ENCODE results near the gene SUGP2. TPM values are rescaled to one million over a fixed set of nuclear protein-coding genes. Genes with fewer than 3 reads are reported as not detected.
"Not testable (repeated sequence)": the region's sequence is repeated elsewhere in the genome, so short reads cannot be mapped to it uniquely, and the experiment has no call there.

SUGP2 gene
- total RNA-seq, 1 donor = 41.5 TPM

DNA sequence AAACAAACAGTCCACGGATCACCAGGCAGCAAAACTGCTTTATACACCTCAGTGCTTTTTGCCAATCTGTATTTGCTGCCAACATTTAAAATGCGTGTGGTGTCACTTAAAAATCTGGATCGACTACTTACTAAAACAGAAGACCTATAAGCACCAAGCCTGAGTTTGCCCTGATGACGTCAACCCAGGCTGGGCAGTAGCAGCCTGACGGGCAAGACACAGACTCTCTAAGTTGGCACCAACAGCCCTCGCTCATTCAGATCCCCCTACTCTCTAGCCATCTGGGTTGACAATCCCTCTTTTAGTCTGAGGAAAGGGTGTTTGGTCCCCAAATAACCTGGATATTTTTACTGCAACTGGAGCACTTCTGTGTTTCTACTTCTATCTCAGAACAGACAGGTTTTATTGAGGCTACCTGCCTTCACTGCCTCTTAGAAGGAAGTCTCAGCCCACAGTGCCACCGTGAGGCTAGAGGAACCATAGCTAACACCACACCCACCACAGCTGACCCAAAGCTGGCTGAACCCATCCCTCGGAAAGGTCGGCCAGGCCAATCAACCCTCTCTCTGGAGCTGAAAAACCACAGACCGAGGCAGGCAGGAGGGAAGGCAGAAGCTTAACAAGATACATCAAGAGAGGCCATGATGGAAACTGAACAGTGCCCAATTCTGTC lies 6.9 kb downstream of the SUGP2 start:
- Histone ChIP-seq H3K27me3 (ENCODE audit: insufficient read depth, low read length) (no peaks in the 10 kb centered on the region), H3K4me3 (ENCODE audit: low read length) (no peak overlapping the region), H3K9me3 (ENCODE audit: low read depth, low read length) (no peaks in the 10 kb centered on the region), H3K4me1 (ENCODE audit: insufficient read depth, low read length) (peaks cover 1% of the 10 kb centered on the region)

- Histone ChIP-seq H3K9me3 (ENCODE audit: low read depth, low read length) (no peaks in the 10 kb centered on the region), H3K27me3 (ENCODE audit: insufficient read depth, low read length) (no peaks in the 10 kb centered on the region), H3K4me1 (ENCODE audit: insufficient read depth, low read length) (no peaks in the 10 kb centered on the region), H3K4me3 (ENCODE audit: low read length) (no peak overlapping the region)
Measured at GRCh38 chr19:19025861-19026260, 7.5 kb downstream of the SUGP2 start.

GRCh38 chr19:19023376-19023775 lies 9.9 kb downstream of the SUGP2 start:
- not testable (repeated sequence) for H3K4me1 ChIP-seq (ENCODE audit: insufficient read depth, low read length); H3K27me3 ChIP-seq (ENCODE audit: insufficient read depth, low read length); H3K9me3 ChIP-seq (ENCODE audit: low read depth, low read length); H3K4me3 ChIP-seq (ENCODE audit: low read length)

DNA sequence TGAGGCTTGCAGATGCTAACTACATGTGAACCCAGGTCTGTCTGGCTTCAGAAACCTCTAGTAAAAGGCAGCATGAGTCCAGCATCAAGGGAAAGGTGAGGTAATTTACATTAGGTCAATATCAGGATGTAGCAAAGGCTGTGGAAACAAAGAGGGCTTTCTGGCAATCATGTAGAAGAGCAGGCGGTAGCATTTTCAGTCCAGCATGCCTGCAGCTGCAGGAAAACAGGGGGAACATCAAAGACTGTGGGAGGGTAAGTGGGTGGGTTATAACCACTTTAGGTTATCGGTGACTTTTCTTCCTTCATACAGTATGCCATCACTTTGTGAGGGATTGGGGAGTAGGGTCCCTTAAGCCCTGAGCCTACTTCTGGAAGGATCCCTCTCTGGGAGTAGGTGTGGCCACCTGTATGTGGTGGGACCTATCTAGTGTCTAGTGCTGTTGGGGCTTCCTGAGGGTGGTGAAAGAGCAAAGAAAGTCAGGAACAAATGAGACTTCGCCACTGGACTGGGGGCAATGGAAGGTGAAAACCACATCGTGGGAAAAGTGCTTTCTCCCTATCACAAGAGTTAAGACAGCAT lies 10.8 kb downstream of the SUGP2 start:
- no peak overlapping the region for H3K4me3 ChIP-seq (ENCODE audit: low read length)
- H3K27me3 ChIP-seq (ENCODE audit: insufficient read depth, low read length) = no peaks in the 10 kb centered on the region
- H3K9me3 ChIP-seq (ENCODE audit: low read depth, low read length) = no peaks in the 10 kb centered on the region
- H3K4me1 ChIP-seq (ENCODE audit: insufficient read depth, low read length) = no peaks in the 10 kb centered on the region

- Histone ChIP-seq H3K27me3 (ENCODE audit: insufficient read depth, low read length) (no peaks in the 10 kb centered on the region), H3K9me3 (ENCODE audit: low read depth, low read length) (no peaks in the 10 kb centered on the region), H3K4me1 (ENCODE audit: insufficient read depth, low read length) (no peaks in the 10 kb centered on the region), H3K4me3 (ENCODE audit: low read length) (no peak overlapping the region)
Measured at GRCh38 chr19:19021115-19021514, 12.2 kb downstream of the SUGP2 start.

GRCh38 chr19:19010551-19010950 lies 22.8 kb downstream of the SUGP2 start:
- Histone ChIP-seq H3K27me3 (ENCODE audit: insufficient read depth, low read length) (no peaks in the 10 kb centered on the region), H3K4me1 (ENCODE audit: insufficient read depth, low read length) (no peaks in the 10 kb centered on the region), H3K4me3 (ENCODE audit: low read length) (no peak overlapping the region), H3K9me3 (ENCODE audit: low read depth, low read length) (no peaks in the 10 kb centered on the region)

DNA sequence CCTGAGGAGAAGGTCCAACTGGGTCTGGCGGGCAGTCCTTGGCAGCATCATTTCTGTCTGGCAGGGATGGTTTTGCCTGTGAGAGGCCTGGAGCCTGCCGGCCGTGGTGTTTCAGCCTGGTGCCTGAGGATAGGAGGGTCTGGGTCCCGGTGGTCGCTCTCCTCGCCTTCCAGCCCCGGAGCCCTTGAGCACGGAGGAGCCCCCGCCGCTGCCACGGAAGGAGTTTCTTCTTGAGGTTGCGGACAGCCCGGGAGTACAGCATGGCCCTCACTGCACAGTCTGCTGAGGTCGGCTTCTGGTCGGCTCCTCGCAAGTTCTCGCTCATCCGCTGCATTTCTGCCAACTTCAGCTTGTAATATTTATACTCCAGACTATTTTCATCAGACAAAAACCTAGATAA lies 23.4 kb downstream of the SUGP2 start:
- no peak overlapping the region for H3K4me3 ChIP-seq (ENCODE audit: low read length)
- no peaks in the 10 kb centered on the region for H3K4me1 ChIP-seq (ENCODE audit: insufficient read depth, low read length)
- H3K9me3 ChIP-seq (ENCODE audit: low read depth, low read length) = no peaks in the 10 kb centered on the region
- no peaks in the 10 kb centered on the region for H3K27me3 ChIP-seq (ENCODE audit: insufficient read depth, low read length)

- Histone ChIP-seq H3K4me1 (ENCODE audit: insufficient read depth, low read length) (no peaks in the 10 kb centered on the region), H3K4me3 (ENCODE audit: low read length) (no peak overlapping the region), H3K27me3 (ENCODE audit: insufficient read depth, low read length) (no peaks in the 10 kb centered on the region), H3K9me3 (ENCODE audit: low read depth, low read length) (no peaks in the 10 kb centered on the region)
Measured at GRCh38 chr19:19006213-19006612, 27.1 kb downstream of the SUGP2 start.

GRCh38 chr19:19004144-19004543 lies 29.2 kb downstream of the SUGP2 start:
- no peaks in the 10 kb centered on the region for H3K27me3 ChIP-seq (ENCODE audit: insufficient read depth, low read length)
- H3K4me3 ChIP-seq (ENCODE audit: low read length) = no peak overlapping the region
- no peaks in the 10 kb centered on the region for H3K4me1 ChIP-seq (ENCODE audit: insufficient read depth, low read length)
- H3K9me3 ChIP-seq (ENCODE audit: low read depth, low read length) = no peaks in the 10 kb centered on the region

GRCh38 chr19:18999896-19000620 lies 33.3 kb downstream of the SUGP2 start:
- Histone ChIP-seq H3K4me1 (ENCODE audit: insufficient read depth, low read length) (no peaks in the 10 kb centered on the region), H3K9me3 (ENCODE audit: low read depth, low read length) (no peaks in the 10 kb centered on the region), H3K27me3 (ENCODE audit: insufficient read depth, low read length) (no peaks in the 10 kb centered on the region), H3K4me3 (ENCODE audit: low read length) (no peak overlapping the region)

DNA sequence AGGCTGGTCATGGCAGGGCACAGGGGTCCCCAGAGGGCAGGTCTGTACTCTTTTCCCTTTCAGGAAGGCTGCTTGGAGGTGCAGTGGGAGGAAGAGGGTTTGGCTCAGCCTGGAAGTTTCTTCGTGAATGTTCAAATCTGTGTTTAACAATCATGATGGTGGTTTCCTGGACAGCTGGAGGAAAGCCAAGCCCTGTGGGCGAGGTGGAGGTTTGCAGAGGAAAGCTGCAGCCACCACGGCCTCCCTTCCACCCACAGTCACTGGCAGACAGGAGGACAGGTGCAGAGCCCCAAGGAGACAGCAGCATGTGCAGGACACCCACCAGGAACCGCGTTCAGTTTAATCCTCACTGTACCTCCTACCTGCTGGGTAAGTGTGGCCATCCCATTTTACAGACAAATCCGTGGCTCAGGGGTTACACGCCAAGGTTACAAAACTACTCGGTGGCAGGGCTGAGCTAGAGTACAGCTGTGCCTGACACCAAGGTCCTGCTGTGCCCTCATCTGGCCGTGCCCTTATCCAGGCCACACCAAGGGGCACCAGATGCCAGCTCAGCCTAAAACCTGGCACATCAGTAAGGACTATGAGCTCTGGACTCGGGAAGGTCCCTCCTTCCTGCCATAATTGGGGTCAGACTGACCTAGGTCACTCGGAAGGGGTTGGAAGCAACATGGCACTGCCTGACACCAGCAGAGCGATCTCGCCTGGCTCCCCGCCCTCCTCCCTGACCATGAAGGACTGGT lies 34.1 kb downstream of the SUGP2 start:
- no peaks in the 10 kb centered on the region for H3K9me3 ChIP-seq (ENCODE audit: low read depth, low read length)
- no peaks in the 10 kb centered on the region for H3K27me3 ChIP-seq (ENCODE audit: insufficient read depth, low read length)
- no peak overlapping the region for H3K4me3 ChIP-seq (ENCODE audit: low read length)
- no peaks in the 10 kb centered on the region for H3K4me1 ChIP-seq (ENCODE audit: insufficient read depth, low read length)

DNA sequence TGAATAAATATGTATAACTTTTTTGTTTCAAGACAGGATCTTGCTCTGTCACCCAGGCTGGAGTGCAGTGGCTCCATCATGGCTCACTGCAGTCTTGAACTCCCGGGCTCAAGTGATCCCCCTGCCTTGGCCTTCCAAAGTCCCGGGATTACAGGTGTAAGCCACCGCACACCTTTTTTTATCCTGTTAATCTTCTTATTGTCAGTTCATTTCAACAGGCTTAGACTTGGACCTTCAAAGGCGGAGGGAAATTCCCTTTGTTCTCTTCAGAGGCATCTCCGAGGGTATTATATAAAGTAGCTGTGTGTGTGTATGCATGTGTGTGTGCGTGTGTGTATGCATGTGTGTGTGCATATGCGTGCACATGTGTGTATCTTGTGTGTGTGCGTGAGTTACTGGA lies 35.0 kb downstream of the SUGP2 start:
- Histone ChIP-seq H3K27me3 (ENCODE audit: insufficient read depth, low read length) (no peaks in the 10 kb centered on the region), H3K9me3 (ENCODE audit: low read depth, low read length) (no peaks in the 10 kb centered on the region), H3K4me3 (ENCODE audit: low read length) (no peak overlapping the region), H3K4me1 (ENCODE audit: insufficient read depth, low read length) (no peaks in the 10 kb centered on the region)

- no peaks in the 10 kb centered on the region for H3K27me3 ChIP-seq (ENCODE audit: insufficient read depth, low read length)
- H3K4me3 ChIP-seq (ENCODE audit: low read length) = no peak overlapping the region
- no peaks in the 10 kb centered on the region for H3K4me1 ChIP-seq (ENCODE audit: insufficient read depth, low read length)
- no peaks in the 10 kb centered on the region for H3K9me3 ChIP-seq (ENCODE audit: low read depth, low read length)
Measured at GRCh38 chr19:18996796-18997394, 36.4 kb downstream of the SUGP2 start.

DNA sequence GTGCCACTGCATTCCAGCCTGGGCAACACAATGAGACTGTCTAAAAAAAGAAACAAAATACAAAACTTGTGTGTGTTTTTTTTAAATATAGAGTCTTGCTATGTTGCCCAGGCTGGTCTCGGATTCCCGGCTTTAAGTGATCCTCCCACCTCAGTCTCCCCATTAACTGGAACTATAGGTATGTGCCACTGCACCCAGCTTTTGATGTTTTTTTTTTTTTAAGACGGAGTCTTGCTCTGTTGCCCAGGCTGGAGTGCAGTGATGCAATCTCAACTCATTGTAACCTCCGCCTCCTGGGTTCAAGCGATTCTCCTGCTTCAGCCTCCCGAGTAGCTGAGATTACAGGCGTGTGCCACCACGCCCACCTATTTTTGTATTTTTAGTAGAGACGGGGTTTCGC lies 37.0 kb downstream of the SUGP2 start:
- H3K4me3 ChIP-seq (ENCODE audit: low read length) = no peak overlapping the region
- no peaks in the 10 kb centered on the region for H3K4me1 ChIP-seq (ENCODE audit: insufficient read depth, low read length)
- H3K9me3 ChIP-seq (ENCODE audit: low read depth, low read length) = no peaks in the 10 kb centered on the region
- no peaks in the 10 kb centered on the region for H3K27me3 ChIP-seq (ENCODE audit: insufficient read depth, low read length)

GRCh38 chr19:18995804-18996241 lies 37.5 kb downstream of the SUGP2 start:
- Histone ChIP-seq H3K4me3 (ENCODE audit: low read length) (no peak overlapping the region), H3K27me3 (ENCODE audit: insufficient read depth, low read length) (no peaks in the 10 kb centered on the region), H3K9me3 (ENCODE audit: low read depth, low read length) (no peaks in the 10 kb centered on the region), H3K4me1 (ENCODE audit: insufficient read depth, low read length) (no peaks in the 10 kb centered on the region)

Data from mononuclear cell (primary cell).